ENCODE measurements around the gene CES1. TPM values are rescaled to one million over a fixed set of nuclear protein-coding genes. Genes with fewer than 3 reads are reported as not detected.
"Not testable (repeated sequence)": the region's sequence is repeated elsewhere in the genome, so short reads cannot be mapped to it uniquely, and the experiment has no call there.

The CES1 gene
- total and polyA plus RNA-seq, 7 donors: 1.8 to 115 (median 20.2) TPM

DNA sequence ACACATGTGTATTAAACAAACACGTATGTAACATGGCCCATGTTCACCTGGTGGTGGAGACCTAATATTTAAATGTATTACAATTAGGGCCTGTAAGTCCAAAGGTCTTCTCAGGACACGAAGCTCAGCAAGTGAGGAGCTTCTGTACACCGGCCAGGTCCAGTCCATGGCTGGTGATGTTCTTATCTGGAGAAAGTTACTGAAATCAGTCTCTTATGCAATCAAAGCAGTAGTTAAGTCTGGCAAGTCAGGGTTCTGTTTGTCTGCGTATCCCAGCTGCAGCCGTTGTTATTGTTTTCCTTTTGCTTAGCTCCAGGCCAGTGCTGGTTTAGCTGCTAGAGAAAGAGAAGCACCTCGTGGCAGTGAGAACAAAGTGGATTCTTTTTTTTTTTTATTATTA is 41.4 kb downstream of the CES1 start:
- WGBS, 2 donors: no CpG with 5 or more reads among the region's 6 CpGs
- H3K9me3 ChIP-seq; H3K4me3 ChIP-seq; H3K4me1 ChIP-seq; H3K27ac ChIP-seq; DNase-seq; intact Hi-C loops (cut with DNase I); H3K36me3 ChIP-seq; H3K27me3 ChIP-seq: not testable (repeated sequence)

DNA sequence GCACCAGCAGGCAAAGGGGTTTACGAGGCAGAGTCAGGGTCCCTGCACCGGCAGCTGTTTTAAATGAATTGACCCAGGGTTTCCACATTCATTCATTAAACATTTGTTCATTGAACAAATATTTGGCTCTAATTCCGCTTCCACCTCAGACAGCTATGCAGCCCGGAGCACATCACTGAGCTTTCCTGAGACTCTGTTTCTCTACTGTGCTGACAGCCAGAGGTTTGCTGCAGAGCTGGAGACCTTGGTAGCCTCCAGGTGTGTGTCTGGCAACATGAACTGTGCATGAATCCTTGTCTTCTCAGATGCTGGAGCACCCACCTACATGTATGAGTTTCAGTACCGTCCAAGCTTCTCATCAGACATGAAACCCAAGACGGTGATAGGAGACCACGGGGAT is 42.7 kb downstream of the CES1 start:
- H3K4me3 ChIP-seq; H3K27ac ChIP-seq; H3K36me3 ChIP-seq; intact Hi-C loops (cut with DNase I); H3K4me1 ChIP-seq; DNase-seq; H3K9me3 ChIP-seq; H3K27me3 ChIP-seq: not testable (repeated sequence)
- WGBS, 2 donors: 42 to 57% methylated on average over 2 of the region's 7 CpGs

DNA sequence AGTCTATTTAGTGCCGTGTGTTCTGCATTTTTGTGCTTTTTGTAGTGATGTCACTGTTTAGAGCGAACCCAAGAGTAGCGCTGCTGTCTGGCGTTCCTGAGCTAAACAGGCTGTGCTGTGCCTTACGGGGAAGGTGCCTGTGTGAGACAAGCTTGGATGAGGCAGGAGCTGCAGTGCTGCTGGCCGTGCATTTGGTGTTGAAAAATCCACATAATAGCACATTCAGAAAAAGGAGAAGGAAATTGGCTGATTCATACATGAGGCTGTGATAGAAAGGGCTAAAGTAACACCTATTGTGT is 50.2 kb downstream of the CES1 start:
- H3K4me1 ChIP-seq; H3K27ac ChIP-seq; H3K27me3 ChIP-seq; H3K9me3 ChIP-seq; H3K4me3 ChIP-seq; DNase-seq; H3K36me3 ChIP-seq; intact Hi-C loops (cut with DNase I): not testable (repeated sequence)
- WGBS, 2 donors: 49 to 80% methylated on average over 4 of the region's 6 CpGs

DNA sequence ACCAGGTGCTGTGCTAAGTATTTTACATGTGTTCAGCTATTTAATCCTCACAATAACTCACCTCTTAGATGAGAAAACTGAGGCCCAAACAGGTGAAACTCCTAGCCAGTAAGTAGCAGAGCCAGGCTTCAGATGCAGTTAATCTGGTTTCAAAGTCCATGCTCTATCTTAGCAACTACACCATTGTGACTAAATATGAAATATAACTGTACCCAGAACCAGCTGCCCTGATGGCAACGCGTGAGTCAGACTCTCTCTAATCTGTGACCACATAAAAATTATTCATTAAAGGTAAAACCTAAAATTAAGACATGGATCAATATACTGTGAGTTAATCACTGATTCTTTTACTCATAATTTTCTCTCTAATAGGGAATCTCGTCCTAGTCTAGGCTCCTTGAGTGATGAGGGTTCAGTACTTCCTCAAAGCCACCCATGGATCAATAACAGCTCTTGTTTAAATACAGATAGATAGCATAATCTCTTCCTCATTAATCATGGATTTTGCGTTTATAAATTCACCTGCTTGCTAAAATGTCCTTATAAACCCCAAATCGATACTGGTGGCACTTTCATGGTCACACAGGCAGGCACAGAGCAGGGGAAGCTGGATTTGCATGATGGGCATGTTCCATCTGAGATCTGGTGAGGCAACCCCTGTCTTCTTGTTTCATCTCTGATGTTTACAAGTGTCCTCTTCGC is 50.7 kb downstream of the CES1 start:
- H3K36me3 ChIP-seq; H3K4me1 ChIP-seq; DNase-seq; intact Hi-C loops (cut with DNase I); H3K27me3 ChIP-seq; H3K9me3 ChIP-seq; H3K27ac ChIP-seq; H3K4me3 ChIP-seq: not testable (repeated sequence)
- WGBS, 2 donors: 53 to 76% methylated on average over 6 of the region's 6 CpGs

DNA sequence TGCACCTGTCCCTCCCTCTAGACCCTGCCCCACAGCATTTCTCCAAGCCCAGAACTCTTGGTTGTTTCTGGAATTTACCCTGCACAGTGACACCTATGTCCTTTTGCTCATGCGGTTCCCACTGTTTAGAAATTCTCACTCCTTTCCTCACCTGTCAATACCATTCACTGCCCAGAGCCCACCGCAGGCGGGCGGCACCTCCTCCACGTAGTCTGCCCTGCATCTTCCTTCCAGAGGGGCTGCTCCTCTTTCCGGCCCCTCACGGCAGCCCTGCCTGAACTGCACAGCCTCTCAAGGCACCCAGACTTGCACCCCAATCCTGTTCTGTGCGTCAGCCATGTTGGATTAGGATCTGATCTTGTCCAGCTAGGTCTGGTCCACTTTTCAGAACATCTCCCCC is 51.4 kb downstream of the CES1 start:
- H3K4me1 ChIP-seq; H3K27me3 ChIP-seq; intact Hi-C loops (cut with DNase I); H3K36me3 ChIP-seq; DNase-seq; H3K27ac ChIP-seq; H3K9me3 ChIP-seq; H3K4me3 ChIP-seq: not testable (repeated sequence)
- WGBS, 2 donors: 87 to 88% methylated on average over 8 of the region's 8 CpGs

DNA sequence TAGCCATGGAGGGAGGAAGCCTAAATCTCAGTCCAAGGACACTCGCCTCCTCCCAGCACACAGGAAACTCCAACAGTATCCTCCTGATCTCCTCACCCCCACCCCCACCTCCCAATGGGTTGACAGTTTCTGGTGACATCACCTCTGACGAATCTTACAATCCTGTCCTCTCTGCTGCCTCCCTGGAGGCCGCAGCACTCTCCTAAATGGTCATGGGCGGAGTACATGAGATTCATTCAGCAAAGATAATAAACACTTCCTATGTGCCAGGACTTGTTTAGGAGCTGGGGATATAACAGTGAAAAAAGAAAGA is 52.8 kb downstream of the CES1 start:
- intact Hi-C loops (cut with DNase I); H3K4me1 ChIP-seq; H3K27me3 ChIP-seq; H3K36me3 ChIP-seq; H3K4me3 ChIP-seq; DNase-seq; H3K9me3 ChIP-seq; H3K27ac ChIP-seq: not testable (repeated sequence)
- 59 to 66% methylated on average over 4 of the region's 4 CpGs for WGBS, 2 donors

DNA sequence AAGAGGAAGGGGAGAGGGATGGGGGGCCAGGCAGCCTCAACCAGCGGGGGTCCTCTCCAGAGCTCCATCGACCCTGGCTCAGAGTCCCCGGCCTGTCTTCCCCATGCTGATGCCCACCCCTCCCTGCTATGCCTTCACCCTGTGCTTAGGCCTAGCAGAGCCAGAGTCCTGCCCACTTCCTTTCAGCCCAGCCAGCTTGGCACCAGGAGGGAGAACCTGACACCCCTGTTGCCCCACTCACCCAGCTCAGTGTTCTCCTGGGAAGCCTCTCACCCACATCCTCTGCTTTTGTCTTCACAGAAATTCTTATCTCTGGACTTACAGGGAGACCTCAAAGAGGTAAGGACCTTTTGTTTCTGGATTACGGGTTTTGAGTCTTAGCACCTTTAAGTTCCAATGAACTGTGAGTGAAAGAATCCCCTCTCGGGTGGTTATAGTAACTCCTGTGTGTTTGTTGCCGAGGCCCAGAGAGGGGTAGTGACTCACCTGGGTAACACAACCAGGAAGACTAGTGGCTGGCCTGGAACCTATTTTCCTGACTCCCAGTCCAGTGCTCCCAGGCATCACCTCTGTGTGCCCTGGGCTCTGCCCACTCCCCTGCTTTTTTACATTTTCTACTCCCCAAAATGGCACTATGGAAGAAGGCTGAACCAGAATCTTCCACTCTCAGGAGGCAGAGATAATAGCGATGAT is 53.3 kb downstream of the CES1 start:
- H3K36me3 ChIP-seq: no peaks in the 10 kb centered on the region
- no peaks in the 10 kb centered on the region for H3K9me3 ChIP-seq
- intact Hi-C loops (cut with DNase I): no loop called here
- no peak for DNase-seq
- H3K27ac ChIP-seq: no peak overlapping the region
- WGBS, 2 donors: 77 to 82% methylated on average over 7 of the region's 7 CpGs
- H3K27me3 ChIP-seq: peaks cover 0 to 10% (median 0%) of the 10 kb centered on the region in 3 donors
- no peak for TF ChIP-seq POLR2A (IDR thresholded peaks at IDR 0.05)
- no peak for TF ChIP-seq POLR2AphosphoS5 (IDR thresholded peaks at IDR 0.05)
- TF ChIP-seq, protein P1, sequence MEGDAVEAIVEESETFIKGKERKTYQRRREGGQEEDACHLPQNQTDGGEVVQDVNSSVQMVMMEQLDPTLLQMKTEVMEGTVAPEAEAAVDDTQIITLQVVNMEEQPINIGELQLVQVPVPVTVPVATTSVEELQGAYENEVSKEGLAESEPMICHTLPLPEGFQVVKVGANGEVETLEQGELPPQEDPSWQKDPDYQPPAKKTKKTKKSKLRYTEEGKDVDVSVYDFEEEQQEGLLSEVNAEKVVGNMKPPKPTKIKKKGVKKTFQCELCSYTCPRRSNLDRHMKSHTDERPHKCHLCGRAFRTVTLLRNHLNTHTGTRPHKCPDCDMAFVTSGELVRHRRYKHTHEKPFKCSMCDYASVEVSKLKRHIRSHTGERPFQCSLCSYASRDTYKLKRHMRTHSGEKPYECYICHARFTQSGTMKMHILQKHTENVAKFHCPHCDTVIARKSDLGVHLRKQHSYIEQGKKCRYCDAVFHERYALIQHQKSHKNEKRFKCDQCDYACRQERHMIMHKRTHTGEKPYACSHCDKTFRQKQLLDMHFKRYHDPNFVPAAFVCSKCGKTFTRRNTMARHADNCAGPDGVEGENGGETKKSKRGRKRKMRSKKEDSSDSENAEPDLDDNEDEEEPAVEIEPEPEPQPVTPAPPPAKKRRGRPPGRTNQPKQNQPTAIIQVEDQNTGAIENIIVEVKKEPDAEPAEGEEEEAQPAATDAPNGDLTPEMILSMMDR (IDR thresholded peaks at IDR 0.05): no peak
- TF ChIP-seq EP300 (IDR thresholded peaks at IDR 0.05): no peak
- H3K4me1 ChIP-seq: no peaks in the 10 kb centered on the region
- H3K4me3 ChIP-seq: no peak overlapping the region

DNA sequence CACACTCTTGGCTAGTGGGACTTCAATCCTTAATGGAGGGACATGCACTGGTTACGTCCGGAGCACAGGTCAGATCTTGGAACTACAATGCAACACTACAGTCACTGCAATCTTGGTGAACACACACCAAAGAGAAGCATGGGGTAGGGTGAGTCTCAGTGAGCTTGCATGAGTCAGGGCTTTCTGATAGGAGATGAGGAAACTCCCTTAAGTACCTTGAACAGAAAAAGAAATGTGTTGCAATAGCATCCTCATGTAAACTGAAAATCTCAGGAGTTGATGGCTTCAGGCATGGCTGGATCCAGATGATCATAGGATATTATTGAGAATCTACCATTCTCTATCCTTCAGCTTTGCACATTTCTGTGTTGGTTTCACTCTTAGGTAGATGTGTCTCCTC is 54.1 kb downstream of the CES1 start:
- Histone ChIP-seq H3K4me1 (no peaks in the 10 kb centered on the region), H3K9me3 (no peaks in the 10 kb centered on the region), H3K4me3 (no peak overlapping the region), H3K27me3 (peaks cover 0 to 10% (median 0%) of the 10 kb centered on the region in 3 donors), H3K36me3 (no peaks in the 10 kb centered on the region), H3K27ac (no peak overlapping the region)
- no peak for DNase-seq
- intact Hi-C loops (cut with DNase I): no loop called here
- TF ChIP-seq EP300 (IDR thresholded peaks at IDR 0.05): no peak
- TF ChIP-seq, protein P1 (IDR thresholded peaks at IDR 0.05): no peak
- TF ChIP-seq POLR2A (IDR thresholded peaks at IDR 0.05): no peak
- no peak for TF ChIP-seq POLR2AphosphoS5 (IDR thresholded peaks at IDR 0.05)
- 88 to 92% methylated on average over 2 of the region's 2 CpGs for WGBS, 2 donors
